Measurements from ENCODE around the gene TREM1.
"Not testable (repeated sequence)": the region's sequence is repeated elsewhere in the genome, so short reads cannot be mapped to it uniquely, and the experiment has no call there.

The TREM1 gene

GRCh38 chr6:41257369-41258195 is 28.9 kb downstream of the TREM1 start:
- DNase-seq: no peak

GRCh38 chr6:41256383-41256782 is 30.1 kb downstream of the TREM1 start:
- no peak for DNase-seq

GRCh38 chr6:41255638-41256246 is 30.7 kb downstream of the TREM1 start:
- DNase-seq: no peak

GRCh38 chr6:41255110-41255509 is 31.4 kb downstream of the TREM1 start:
- DNase-seq: no peak

- no peak for DNase-seq
Observed at GRCh38 chr6:41252401-41253169, 33.9 kb downstream of the TREM1 start.

GRCh38 chr6:41247882-41248705 is 38.4 kb downstream of the TREM1 start:
- DNase-seq: no peak

GRCh38 chr6:41247288-41247865 is 39.1 kb downstream of the TREM1 start:
- DNase-seq: no peak

- DNase-seq: not testable (repeated sequence)
Observed at GRCh38 chr6:41246529-41246928, 40.0 kb downstream of the TREM1 start.

GRCh38 chr6:41239467-41240159 is 46.9 kb downstream of the TREM1 start:
- DNase-seq: no peak

- DNase-seq: no peak
Observed at GRCh38 chr6:41237128-41237527, 49.4 kb downstream of the TREM1 start.

GRCh38 chr6:41236276-41236675 is 50.2 kb downstream of the TREM1 start:
- no peak for DNase-seq

GRCh38 chr6:41232667-41233066 is 53.8 kb downstream of the TREM1 start:
- DNase-seq: no peak

GRCh38 chr6:41231246-41231645 is 55.2 kb downstream of the TREM1 start:
- DNase-seq: no peak

GRCh38 chr6:41229721-41230120 is 56.8 kb downstream of the TREM1 start:
- no peak for DNase-seq

- DNase-seq: no peak
Observed at GRCh38 chr6:41228616-41229015, 57.9 kb downstream of the TREM1 start.

GRCh38 chr6:41228096-41228495 is 58.4 kb downstream of the TREM1 start, which contains the start of gene TREML4:
TREML4 (plus strand) TSS chr6:41228349; CDS start chr6:41228428, 79 bp downstream.
- no peak for DNase-seq

GRCh38 chr6:41226752-41227151 is 59.7 kb downstream of the TREM1 start:
- no peak for DNase-seq

GRCh38 chr6:41224800-41225199 is 61.7 kb downstream of the TREM1 start:
- no peak for DNase-seq
